Erythroblast (primary cell): Measurements from ENCODE around the gene TYSND1.
A peak's percentile ranks its signal among the peaks of the same experiment; 100 is the strongest.
"Not testable (repeated sequence)": the region's sequence is repeated elsewhere in the genome, so short reads cannot be mapped to it uniquely, and the experiment has no call there.

Experiments used
- DNase-seq, 2 experiments: peaks; one replicate each; lab custom pipeline; 2025; lab: John Stamatoyannopoulos, UW
- GATA1 ChIP-seq: IDR thresholded peaks from 2 replicates; pipeline ENCODE4 v1.6.1; 2011; ENCODE audit warnings: low read depth, mild to moderate bottlenecking, control low read depth, low read length, moderate library complexity
- POLR2A ChIP-seq: IDR thresholded peaks from 2 replicates; pipeline ENCODE4 v1.6.1; 2011; ENCODE audit warnings: mild to moderate bottlenecking, low read length

TYSND1 gene

GRCh38 chr10:70119197-70119596 is 27.3 kb downstream of the TYSND1 start:
- no peak for DNase-seq
- TF ChIP-seq POLR2A: no peak
- TF ChIP-seq GATA1: no peak

GRCh38 chr10:70118196-70118595 is 28.3 kb downstream of the TYSND1 start:
- TF ChIP-seq POLR2A (no peak), GATA1 (no peak)
- no peak for DNase-seq

- no peak for DNase-seq
Measured at GRCh38 chr10:70117646-70118045, 28.9 kb downstream of the TYSND1 start.

GRCh38 chr10:70115948-70116682 is 30.4 kb downstream of the TYSND1 start:
- peak; percentile 44 to 73 for DNase-seq
- TF ChIP-seq POLR2A (no peak), GATA1 (no peak)

More at GRCh38 chr10:70117646-70118045, 28.9 kb downstream of the TYSND1 start:
- TF ChIP-seq POLR2A (no peak), GATA1 (no peak)

GRCh38 chr10:70114902-70115301 is 31.6 kb downstream of the TYSND1 start:
- TF ChIP-seq GATA1 (no peak), POLR2A (no peak)

GRCh38 chr10:70112071-70112470 is 34.4 kb downstream of the TYSND1 start:
- TF ChIP-seq POLR2A (no peak), GATA1 (no peak)
- DNase-seq: no peak

More at GRCh38 chr10:70114902-70115301, 31.6 kb downstream of the TYSND1 start:
- no peak for DNase-seq

- TF ChIP-seq POLR2A: no peak
- TF ChIP-seq GATA1: no peak
- DNase-seq: no peak
Measured at GRCh38 chr10:70111496-70111895, 35.0 kb downstream of the TYSND1 start.

- TF ChIP-seq GATA1: no peak
- no peak for TF ChIP-seq POLR2A
- no peak for DNase-seq
Measured at GRCh38 chr10:70109064-70109729, 37.3 kb downstream of the TYSND1 start.

- TF ChIP-seq GATA1 (no peak), POLR2A (no peak)
- peak; percentile 28 to 42 for DNase-seq
Measured at GRCh38 chr10:70106958-70107791, 39.3 kb downstream of the TYSND1 start.

- TF ChIP-seq POLR2A (no peak), GATA1 (no peak)
- DNase-seq: no peak
Measured at GRCh38 chr10:70101668-70102067, 44.8 kb downstream of the TYSND1 start.

GRCh38 chr10:70101068-70101562 is 45.4 kb downstream of the TYSND1 start:
- not testable (repeated sequence) for DNase-seq

GRCh38 chr10:70098271-70098670 is 48.2 kb downstream of the TYSND1 start:
- TF ChIP-seq GATA1 (no peak), POLR2A (no peak)
- no peak for DNase-seq

GRCh38 chr10:70097459-70097858 is 49.0 kb downstream of the TYSND1 start:
- DNase-seq: no peak
- no peak for TF ChIP-seq POLR2A
- TF ChIP-seq GATA1: no peak

GRCh38 chr10:70096705-70097420 is 49.6 kb downstream of the TYSND1 start:
- TF ChIP-seq GATA1 (no peak), POLR2A (no peak)
- no peak for DNase-seq
